SW 1271 (cell line): ENCODE results near the gene ZBED6.
A peak's percentile ranks its signal among the peaks of the same experiment; 100 is the strongest.
"Not testable (repeated sequence)": the region's sequence is repeated elsewhere in the genome, so short reads cannot be mapped to it uniquely, and the experiment has no call there.

Source experiments
- DNase-seq, 2 experiments: peaks; one replicate each; lab custom pipeline; 2025; lab: John Stamatoyannopoulos, UW

Gene ZBED6, protein sequence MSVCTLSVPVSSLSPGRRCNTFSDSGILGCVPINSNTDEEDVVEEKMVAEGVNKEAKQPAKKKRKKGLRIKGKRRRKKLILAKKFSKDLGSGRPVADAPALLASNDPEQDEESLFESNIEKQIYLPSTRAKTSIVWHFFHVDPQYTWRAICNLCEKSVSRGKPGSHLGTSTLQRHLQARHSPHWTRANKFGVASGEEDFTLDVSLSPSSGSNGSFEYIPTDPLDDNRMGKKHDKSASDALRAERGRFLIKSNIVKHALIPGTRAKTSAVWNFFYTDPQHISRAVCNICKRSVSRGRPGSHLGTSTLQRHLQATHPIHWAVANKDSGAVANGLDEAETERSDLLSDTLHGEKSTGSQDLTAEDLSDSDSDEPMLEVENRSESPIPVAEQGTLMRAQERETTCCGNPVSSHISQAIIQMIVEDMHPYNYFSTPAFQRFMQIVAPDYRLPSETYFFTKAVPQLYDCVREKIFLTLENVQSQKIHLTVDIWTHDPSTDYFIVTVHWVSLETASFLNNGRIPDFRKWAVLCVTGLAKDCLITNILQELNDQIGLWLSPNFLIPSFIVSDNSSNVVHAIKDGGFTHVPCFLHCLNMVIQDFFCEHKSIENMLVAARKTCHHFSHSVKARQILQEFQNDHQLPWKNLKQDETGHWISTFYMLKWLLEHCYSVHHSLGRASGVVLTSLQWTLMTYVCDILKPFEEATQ (N-terminal part only)

DNA sequence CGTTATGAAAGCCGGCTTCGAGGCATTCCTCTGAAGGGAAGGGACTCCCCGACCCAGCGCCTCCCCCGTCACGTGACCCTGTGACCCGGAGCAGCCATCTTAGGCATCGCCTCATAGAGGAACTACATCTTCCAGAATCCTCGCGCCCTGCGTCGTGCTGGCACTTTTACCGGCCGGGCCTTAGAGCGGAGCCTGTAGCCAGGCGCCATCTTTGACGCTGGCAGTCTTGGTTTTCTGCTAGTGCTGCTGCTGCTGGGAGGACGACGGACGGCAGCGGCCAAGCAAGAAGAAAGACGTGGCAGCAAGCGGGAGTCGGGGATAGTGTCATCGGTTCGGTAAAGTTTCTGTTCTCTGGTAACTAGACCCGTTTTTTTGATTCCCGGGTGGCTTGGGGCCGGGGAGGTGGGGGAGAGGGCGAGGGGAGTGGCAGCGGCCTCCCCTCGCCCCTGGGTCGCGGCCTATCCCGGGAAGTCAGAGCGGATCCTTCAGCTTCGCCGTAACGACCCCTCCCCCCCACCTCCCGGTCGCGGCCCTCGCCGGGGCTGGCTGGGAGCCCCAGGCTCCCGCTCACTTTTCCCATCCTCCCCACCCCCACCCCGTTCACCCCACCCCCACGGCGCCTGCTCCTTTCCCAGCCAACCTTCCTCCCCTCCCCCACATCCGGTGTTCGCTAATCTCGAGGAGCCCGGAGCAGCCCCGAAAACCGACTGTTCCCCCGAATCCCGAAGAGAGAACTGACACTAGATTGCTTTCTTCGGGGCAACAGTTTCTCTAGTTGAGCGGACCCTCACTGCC is at the start of gene ZBED6, which contains the start of gene ZC3H11A:
TSS of gene ZBED6 (plus strand) at position 183 of the 795 bp plus-strand sequence. CDS start 1,900 bp downstream, outside the sequence.
TSS of gene ZC3H11A (plus strand) at position 183 of the 795 bp plus-strand sequence. CDS start 21,448 bp downstream, outside the sequence.
- DNase-seq, result peak; percentile 76 to 92

DNA sequence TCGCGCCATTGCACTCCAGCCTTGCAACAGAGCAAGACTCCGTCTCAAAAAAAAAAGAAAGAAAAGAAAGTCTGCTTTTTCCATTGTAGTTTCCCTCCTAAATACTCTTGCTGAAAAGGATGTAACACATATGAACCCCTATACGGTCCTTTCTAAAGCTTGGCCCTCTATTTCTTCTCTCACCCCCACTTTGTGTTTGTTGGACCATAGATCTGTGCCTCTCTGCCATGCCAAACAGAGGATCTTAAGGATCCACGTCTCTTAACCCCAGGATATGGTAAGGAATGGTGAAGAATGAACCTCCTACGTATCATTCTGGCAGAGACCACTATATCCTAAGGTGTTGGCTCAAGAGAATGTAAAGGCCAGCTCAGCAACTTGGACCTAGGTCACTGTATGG is 49.1 kb upstream of the ZBED6 start:
- no peak for DNase-seq

DNA sequence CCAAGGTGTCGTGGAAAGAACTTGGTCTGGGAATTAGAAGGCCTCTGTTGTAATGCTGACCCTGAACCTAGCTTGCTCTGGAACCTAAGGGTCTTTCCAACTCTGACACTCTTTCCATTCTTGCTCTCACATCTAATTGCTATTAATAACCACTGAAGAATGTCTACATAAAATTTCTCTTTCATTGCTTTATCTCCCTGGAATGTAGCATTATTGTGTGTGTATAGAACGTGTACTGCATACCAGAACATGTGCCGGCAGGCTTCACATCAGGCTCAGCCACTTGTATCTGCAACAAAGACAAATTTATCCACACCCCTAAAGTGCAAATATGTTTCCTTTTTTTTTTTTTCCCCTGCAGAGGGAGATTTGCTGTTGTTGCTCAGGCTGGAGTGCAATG is 44.4 kb upstream of the ZBED6 start:
- no peak for DNase-seq

DNA sequence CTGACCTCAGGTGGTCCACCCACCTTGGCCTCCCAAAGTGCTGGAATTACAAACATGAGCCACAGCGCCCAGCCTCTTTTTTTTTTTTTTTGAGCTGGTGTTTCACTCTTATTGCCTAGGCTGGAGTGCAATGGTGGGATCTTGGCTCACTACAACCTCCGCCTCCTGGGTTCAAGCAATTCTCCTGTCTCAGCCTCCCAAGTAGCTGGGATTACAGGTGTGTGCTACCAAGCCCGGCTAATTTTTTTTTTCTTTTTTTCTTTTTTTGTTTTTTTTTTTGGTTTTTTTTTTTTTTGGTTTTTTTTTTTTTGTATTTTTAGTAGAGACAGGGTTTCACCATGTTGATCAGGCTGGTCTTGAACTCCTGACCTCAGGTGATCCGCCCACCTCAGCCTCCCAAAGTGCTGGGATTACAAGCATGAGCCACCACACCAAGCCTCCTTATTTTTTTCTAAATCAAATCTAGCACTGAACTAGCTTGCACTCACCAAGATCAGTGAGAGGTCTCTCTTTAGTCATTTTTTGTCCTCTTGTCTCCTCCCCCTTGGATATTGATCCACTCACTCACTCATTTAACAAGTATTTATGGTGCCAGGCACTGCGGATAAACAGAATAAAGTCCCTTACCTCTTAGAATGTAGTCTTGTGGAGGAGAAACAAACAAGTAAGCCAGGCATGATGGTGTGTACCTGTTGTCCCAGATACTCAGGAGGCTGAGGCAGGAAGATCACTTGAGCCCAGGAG is 43.6 kb upstream of the ZBED6 start:
- not testable (repeated sequence) for DNase-seq

DNA sequence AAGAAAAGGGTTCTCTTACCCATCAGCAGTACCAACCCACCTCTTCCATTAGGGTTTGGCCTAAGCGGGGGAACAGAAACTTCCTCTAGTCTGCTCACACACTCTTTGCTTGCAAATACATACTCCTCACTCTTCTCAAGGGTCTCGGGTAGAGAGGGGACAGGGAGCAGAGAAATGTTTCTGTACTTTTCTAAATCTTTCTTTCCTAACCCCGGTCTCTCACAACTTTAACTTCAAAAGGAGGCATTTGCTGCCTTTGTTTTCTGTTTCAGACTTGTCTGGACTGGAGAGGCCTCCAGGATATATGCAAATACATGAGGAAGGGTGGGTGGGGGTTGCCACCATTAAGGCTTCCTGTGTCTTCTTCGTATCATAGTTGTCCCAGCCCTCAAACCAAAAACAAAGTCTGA is 41.0 kb upstream of the ZBED6 start:
- no peak for DNase-seq

DNA sequence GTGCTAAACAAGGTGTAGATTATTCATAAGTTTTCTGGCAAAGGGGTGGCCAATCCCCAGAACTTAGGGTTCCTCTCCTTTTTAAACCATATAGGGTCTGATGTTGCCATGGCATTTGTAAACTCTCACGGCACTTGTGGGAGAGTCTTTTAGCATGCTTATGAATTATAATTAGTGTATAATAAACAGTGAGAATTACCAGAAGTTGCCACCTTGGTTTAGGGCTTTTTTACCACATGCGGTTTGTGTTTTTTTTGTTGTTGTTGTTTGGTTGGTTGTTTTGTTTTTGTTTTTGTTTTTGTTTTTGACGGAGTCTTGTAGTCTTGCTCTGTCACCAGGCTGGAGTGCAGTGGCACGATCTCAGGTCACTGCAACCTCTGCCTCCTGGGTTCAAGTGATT is 39.4 kb upstream of the ZBED6 start:
- DNase-seq, result no peak

DNA sequence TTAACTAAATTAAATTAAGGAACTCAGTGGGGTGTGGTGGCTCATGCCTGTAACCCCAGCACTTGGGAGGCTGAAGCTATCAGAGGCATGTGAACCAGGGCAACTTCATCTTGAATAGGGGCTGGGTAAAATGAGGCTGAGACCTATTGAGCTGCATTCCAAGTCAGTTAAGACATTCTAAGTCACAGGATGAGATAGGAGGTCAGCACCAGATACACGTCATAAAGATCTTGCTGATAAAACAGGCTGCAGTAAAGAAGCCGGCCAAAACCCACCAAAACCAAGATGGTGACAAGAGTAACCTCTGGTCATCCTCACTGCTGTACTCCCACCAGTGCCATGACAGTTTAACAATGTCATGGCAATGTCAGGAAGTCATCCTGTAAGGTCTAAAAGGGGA is 36.7 kb upstream of the ZBED6 start:
- not testable (repeated sequence) for DNase-seq

DNA sequence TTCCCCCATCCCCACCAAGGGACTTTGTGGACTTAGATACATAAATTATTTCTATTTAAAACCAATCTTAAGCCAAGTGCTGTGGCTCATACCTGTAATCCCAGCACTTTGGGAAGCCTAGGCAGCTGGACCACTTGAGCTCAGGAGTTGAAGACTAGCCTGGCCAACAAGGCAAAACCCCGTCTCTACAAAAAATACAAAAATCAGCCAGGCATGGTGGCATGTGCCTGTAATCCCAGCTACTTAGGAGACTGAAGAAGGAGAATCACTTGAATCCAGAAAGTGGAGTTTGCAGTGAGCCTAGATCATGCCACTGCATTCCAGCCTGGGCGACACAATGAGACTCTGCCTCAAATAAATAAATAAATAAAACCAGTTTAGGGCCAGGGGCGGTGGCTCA is 34.9 kb upstream of the ZBED6 start:
- DNase-seq, result no peak

DNA sequence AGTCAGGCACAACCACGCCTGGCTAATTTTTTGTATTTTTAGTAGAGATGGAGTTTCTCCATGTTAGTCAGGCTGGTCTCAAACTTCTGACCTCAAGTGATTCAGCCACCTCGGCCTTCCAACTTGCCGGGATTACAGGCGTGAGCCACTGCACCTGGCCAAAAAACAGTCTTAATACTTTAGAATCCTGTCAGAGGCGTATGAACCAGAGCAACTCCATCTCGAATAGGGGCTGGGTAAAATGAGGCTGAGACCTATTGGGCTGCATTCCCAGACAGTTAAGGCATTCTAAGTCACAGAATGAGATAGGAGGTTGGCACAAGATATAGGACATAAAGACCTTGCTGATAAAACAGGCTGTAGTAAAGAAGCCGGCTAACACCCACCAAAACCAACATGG is 33.5 kb upstream of the ZBED6 start:
- not testable (repeated sequence) for DNase-seq

DNA sequence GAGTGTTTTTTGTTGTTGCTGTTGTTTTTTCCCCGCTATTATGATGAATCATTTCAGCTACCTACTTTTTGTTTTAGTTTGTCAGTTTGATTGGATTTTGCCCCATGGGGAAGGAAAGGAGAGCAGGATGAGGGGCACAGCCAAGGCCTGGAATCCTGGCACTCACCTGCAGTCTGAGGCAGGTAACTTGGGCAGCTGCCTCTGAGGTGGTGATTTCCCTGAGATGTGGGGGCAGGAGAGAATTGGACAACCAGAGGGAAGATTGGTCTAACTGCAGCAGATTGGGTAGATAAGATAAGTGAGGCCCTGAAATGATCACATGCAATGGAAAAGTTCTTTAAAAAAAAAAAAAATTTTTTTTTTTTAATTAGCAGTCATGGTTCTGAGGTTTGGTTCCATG is 31.9 kb upstream of the ZBED6 start:
- no peak for DNase-seq

DNA sequence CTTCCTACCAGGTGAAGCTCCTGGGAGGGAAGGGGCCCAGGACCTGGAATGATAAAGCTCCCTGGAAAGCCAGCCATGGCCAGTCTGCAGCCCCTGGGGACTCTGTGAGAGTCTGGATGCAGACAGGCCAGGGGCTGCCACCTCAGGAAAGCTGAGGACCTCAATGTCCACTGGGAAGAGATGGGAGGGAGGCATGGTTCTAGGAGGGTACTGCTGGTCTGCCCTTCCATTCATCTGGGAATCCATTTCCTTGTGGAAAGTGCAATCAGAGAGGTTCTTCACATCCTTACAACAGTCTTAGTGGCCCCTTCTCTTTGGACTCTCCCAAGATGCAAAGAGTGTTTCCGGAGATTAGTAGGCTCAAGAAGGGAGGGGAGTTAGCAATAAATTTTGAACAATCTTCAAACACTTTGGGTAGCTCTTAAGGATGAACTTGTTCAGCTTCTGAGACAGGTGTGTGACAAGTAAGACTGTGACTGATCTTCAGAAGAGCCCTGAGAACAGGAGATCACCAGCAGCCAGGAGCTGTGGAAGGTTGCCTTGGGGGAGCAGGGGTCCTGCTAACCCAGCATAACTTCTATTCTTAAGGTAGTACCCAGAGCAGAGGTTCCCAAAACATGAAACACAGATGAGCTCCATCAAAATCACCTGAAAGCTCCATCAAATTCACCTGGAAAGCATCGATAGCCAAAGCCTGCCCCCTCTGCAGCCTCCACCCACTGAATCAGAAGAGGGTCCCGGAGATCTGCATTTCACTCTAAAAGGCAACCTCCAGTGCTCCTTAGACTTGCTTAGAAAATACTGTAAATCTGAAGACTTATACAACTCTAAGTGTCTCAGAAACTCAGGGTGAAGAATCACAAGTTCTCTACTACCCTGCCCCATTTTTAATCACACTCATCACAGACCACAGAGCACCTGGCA is 31.1 kb upstream of the ZBED6 start:
- DNase-seq, result no peak

DNA sequence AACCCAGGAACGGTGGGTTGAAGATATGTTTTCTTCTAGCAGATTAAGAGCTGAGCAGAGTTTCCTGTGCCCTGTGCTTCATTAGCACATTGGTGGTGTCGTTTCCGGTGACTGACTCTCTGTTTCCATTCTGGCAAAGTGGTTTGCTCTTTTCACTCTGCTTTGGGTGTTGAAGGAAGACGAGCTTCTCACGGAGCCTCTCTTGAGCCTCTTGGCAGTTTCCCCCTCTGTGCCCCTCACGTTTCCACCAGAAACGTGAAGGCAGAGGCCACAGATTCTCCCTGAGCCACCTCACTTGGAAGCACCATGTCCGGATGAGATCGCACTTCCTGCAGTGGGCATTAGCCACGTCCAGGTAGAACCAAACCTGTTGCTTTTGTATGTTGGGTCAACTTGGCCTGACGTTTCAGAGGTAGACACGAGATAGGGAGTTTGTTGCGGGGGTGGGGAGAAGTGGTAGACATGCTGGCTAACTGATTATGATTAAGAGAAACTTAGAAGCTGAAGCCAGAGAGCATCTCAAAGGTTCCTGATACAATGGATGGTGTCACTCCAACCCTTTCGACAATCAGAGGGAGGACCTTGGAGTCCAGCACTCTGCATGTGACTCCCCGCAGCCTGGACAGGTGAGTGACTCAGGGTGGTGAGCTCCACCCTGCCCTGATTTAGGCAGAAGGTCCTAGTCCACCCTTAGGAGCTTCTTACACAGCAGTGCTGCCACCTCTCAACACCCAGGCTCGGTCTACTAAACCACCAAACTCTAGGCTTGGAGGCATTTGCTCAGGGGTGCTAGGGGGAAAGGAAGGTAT is 30.2 kb upstream of the ZBED6 start, which contains the start of gene LAX1:
TSS of gene LAX1 (plus strand) at position 155 of the 809 bp plus-strand sequence. CDS start at position 538, 383 bp downstream.
- DNase-seq, result no peak

DNA sequence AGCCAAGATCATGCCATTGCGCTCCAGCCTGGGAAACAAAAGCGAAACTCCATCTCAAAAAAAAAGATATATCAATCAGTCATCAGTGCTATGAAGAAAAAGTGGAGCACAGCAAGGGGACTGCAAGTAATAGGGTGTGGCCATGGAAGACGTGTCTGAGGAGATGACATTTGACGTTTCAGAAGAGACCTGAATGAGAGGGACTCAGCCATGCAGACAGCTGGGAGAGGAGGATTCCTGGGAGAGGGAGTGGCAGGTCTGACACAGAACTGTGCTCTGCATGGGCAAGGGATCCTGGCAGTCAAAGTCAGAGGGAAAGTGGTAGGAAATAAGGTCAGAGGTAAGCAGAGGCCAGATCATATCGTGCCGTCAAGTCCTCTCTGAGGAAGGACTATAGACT is 27.2 kb upstream of the ZBED6 start:
- no peak for DNase-seq

DNA sequence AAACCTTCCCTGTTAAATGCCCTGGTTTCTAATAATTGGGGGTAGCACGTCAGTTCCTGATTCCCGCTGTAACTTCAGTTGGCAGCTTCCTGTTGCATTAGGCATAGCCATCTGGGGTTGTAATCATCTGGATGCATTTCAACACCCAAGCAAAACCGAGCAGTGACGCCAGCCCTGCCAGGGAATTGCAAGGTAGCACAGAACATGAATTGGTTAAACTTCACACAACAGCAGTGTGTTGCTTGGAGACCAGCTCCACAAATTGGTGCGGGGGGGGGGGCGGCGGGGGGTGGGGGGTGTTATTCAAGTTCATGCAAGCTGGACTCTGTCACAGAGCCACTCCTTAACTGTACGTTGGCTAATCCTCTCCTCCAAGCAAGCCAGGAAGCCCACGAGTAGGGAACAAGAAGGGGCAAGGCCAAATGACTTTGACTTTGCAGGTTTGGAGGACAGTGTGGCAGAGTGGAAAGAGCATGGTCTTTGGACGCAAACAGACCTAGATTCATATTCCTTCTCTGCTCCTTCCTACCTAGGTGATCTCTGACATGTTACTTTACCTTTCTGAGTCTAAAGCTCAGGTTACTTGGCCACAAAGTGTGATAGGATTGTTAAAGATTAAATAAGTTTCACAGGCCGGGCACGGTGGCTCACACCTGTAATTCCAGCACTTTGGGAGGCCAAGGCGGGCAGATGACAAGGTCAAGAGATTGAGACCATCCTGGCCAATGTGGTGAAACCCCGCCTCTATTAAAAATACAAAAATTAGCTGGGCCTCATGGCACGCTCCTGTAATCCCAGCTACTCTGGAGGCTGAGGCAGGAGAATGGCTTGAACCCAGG is 25.7 kb upstream of the ZBED6 start:
- DNase-seq, result no peak

DNA sequence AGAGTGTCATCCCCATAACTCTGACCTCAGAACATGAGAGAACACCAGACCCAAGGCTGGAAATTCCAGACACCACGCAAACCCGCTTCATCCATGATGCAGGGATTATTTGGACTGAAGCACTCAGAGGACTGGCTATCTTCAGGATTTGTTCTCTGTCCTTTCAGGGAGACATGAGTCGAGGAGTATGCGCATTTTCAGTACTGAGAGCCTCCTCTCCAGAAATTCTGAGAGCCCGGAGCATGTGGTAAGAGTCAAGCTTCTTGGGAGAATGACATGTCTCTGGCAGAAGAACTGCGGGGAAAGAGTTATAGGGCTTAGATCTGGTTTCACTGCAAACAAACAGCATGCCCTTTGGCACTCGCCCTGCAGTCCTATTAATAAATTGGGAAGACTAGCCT is 23.5 kb upstream of the ZBED6 start:
- DNase-seq, result no peak

DNA sequence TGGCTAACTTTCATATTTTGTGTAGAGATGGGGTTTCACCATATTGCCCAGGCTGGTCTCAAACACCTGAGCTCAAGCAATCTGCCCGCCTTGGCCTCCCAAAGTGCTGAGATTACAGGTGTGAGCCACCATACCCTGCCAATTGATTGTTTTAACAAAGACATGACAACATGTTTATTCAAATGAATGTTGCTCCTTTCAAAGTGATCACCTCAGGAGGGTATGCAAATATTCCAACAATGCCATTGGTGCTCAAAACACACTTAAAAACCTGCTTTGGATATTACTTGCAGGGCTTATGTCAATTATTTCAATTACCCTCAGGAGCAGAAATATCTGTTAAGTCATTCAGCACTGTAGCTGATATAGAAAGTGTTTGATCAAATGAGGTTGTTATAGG is 22.6 kb upstream of the ZBED6 start:
- no peak for DNase-seq

DNA sequence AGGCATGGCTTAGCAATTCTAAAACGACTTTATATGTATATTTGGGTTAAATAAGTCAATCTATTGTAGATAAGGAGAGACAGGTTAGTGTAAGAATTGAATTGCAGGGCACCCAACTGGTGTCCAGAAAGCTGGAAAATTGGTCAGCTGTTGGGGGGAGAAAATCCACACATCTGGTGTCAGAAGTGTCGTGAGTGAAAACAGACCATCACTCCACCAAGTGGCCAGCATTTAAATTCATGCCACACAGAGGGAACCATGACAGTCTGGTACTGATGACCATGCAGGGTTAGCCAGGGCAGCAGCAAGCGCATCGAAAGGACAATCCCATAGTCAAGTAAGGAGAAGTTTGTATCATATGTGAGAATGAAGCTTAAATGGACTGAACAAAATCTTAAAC is 18.8 kb upstream of the ZBED6 start:
- DNase-seq, result no peak

DNA sequence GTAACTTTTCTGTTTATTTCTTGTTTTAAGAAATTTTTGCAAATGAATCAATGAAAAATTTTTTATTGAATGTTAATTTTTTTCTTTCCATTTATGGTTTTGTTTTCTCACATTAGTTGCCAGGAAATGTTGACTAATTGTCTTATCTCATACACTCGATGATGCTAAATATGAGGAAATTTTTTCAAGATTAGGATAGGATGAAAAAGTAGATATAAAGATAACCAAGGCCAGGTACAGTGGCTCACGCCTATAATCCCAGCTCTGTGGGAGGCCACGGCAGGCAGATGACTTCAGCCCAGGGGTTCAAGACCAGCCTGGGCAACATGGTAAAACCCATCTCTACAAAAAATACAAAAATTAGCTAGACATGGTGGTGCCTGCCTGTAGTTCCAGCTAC is 17.8 kb upstream of the ZBED6 start:
- no peak for DNase-seq

DNA sequence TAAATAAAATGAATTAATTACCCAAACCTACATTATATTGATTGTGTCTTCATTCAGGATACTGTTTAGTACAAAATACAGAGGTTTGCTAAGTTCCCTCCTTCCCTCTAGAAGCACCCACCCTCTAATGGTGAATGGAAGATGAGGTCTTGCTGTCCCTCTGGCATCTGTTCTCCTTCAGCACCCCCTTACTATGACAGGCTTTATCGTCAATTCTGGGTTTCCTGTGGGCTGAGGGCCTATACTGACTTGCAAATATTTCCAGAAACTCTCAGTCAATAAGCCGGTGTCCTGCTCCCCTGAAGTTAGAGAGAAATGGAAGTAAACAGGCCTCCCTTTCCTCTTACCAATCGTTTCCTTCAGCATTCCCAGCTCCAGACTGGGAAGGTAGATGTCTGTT is 17.3 kb upstream of the ZBED6 start:
- DNase-seq, result no peak
